Activated CD8-positive, alpha-beta memory T cell treated with anti-CD3 and anti-CD28 coated beads, Interleukin-2, amount 50 U/mL, for 24 hours (primary cell): ENCODE data around the gene REEP2.
"Not testable (repeated sequence)": the region's sequence is repeated elsewhere in the genome, so short reads cannot be mapped to it uniquely, and the experiment has no call there.

Experiments used
- DNase-seq: peaks from one replicate; pipeline ENCODE4 v3.0.0-alpha.2; 2020; ENCODE audit errors: extremely low read depth

REEP2 gene

GRCh38 chr5:138466125-138466899 is 27.5 kb downstream of the REEP2 start:
- no peak for DNase-seq

DNA sequence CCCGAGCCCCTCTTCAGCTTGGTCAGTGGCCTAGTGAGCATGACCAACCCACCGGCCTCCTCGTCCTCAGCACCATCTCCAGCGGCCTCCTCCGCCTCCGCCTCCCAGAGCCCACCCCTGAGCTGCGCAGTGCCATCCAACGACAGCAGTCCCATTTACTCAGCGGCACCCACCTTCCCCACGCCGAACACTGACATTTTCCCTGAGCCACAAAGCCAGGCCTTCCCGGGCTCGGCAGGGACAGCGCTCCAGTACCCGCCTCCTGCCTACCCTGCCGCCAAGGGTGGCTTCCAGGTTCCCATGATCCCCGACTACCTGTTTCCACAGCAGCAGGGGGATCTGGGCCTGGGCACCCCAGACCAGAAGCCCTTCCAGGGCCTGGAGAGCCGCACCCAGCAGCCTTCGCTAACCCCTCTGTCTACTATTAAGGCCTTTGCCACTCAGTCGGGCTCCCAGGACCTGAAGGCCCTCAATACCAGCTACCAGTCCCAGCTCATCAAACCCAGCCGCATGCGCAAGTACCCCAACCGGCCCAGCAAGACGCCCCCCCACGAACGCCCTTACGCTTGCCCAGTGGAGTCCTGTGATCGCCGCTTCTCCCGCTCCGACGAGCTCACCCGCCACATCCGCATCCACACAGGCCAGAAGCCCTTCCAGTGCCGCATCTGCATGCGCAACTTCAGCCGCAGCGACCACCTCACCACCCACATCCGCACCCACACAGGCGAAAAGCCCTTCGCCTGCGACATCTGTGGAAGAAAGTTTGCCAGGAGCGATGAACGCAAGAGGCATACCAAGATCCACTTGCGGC is 28.2 kb downstream of the REEP2 start:
- no peak for DNase-seq

- no peak for DNase-seq
Measured at GRCh38 chr5:138467711-138468132, 28.9 kb downstream of the REEP2 start.

GRCh38 chr5:138468133-138468965 is 29.5 kb downstream of the REEP2 start:
- no peak for DNase-seq

GRCh38 chr5:138468966-138469539 is 30.2 kb downstream of the REEP2 start:
- DNase-seq, result no peak

- no peak for DNase-seq
Measured at GRCh38 chr5:138469540-138470321, 30.9 kb downstream of the REEP2 start.

GRCh38 chr5:138470322-138471051 is 31.6 kb downstream of the REEP2 start:
- no peak for DNase-seq

GRCh38 chr5:138471052-138471361 is 32.1 kb downstream of the REEP2 start:
- DNase-seq, result no peak

DNA sequence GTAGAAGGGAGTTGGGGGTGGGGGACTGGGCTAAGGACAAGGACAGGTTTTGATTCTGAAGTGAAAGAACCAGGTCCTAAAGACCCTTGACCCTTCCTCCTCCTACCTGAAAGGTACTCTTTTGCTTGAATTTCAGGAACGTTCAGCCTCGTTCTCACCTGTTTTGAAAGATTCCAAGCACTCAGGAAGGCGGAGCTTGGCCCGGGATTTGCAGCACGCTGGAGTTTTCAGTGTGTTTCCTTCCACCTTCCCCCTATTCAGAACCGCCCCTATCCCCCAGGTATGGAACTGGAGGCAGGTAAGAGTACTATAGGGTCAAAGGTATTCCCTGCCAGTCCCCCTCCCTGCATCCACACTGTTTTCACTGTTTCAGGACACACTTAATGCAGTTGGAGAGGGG is 33.5 kb downstream of the REEP2 start:
- no peak for DNase-seq

DNA sequence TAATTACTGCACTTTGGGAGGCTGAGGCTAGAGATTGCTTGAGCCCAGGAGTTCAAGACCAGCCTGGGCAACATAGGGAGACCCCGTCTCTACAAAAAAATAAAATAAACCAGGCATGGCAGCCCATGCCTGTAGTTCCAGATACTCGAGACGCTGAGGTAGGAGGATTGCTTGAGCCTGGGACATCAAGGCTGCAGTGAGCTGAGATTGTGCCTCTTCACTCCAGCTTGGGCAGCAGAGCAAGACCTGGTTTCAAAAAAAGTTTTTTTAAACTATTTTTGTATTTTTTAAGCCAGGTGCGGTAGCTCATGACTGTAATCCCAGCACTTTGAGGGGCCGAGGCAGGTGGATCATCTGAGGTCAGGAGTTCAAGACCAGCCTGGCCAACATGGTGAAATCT is 34.3 kb downstream of the REEP2 start:
- not testable (repeated sequence) for DNase-seq

GRCh38 chr5:138476918-138477317 is 38.1 kb downstream of the REEP2 start:
- DNase-seq, result no peak

DNA sequence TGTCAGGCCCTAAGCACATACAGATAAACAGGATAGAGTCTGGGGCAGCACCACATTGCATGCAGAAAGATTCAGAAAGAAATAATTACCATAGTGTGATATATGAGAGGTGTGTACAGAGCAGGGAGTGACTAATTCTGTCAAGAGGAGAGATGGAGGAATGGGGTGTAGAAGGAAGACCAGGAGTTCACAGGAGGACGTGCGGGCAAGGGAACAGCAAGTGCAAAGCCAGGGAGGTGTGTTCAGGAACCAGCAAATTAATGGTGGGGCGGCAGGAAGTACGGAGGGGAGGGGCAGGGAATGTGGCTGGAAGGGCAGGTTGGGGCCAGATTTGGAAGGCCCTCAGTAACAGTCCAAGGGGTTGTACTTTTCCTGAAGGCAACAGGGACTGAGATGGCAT is 43.8 kb downstream of the REEP2 start:
- DNase-seq, result no peak

GRCh38 chr5:138488481-138488945 is 49.7 kb downstream of the REEP2 start:
- DNase-seq, result no peak

GRCh38 chr5:138489683-138490061 is 50.8 kb downstream of the REEP2 start:
- DNase-seq, result no peak

DNA sequence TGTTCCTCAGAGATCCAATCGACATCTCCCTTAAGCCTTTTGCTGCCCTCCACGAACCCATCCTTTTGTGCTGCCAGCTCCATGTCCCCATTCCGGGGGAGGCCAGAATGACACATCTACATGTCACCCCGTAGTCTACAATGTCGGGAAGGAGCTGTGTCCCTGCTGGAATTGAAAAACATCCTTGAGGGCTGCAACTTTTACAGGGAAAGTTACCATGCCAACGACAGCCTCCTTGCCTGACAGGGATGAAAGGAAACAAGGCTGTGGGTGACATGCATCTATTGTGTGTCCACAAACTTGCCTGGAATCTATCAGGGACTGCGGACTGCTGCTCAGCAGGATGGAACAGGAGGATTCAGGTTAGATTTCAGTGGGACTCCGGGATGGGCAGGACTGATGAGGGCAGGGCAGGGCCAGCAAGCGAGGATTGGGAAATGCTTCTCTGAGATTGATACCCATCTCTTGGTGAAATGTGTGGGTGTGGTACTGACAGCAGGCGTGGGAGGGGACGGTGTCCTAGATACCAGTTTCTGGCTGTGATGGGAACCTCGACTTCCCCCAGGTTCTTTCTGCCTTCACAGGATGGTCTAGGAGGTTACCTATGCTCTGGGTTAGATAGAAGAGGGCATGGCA is 51.9 kb downstream of the REEP2 start:
- no peak for DNase-seq

- DNase-seq, result no peak
Measured at GRCh38 chr5:138491284-138491648, 52.4 kb downstream of the REEP2 start.

DNA sequence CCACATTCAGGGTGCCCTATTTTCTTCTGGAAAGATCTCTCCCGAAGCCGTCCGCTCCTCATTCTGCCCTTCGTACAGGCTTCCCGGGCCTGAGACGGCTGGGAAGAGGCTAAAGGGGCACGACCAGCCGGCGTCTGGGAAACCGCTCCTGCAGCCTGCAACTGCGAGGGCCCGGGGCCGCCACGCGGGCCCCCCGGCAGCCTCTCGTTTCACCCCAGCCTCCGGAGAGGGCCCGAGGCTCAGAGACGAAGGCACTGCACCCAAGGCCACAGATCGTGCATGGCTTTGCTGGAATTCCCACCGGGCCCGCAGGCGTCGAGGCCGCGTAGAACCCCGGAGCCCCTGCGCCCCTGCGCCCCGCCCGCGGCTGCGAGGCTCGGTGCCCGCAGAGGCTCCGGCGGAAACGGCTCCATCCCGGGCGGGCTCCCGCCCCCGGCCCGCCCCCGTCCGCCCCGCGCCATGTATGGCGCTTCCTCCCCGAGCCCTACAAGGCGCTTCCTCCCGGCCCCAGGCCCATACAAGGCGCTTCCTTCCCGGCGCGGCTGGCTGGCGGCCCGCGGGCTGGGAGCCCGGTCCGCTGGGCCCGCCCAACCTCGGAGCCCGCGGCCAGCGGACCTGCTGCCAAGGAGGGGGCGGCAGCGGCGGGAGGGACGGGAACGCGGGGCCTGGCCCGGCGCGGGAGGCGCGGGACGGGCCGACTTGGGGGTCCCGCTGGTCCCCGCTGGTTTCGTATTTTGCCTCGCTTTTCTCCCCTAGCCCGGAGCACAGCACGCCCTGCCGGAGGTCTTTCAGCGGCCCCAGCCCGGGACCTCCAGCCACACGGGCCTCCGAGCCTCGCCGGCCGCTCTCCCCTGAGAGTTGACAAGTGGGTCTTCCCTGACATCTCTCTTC is 53.1 kb downstream of the REEP2 start:
- peak; percentile 44 for DNase-seq

DNA sequence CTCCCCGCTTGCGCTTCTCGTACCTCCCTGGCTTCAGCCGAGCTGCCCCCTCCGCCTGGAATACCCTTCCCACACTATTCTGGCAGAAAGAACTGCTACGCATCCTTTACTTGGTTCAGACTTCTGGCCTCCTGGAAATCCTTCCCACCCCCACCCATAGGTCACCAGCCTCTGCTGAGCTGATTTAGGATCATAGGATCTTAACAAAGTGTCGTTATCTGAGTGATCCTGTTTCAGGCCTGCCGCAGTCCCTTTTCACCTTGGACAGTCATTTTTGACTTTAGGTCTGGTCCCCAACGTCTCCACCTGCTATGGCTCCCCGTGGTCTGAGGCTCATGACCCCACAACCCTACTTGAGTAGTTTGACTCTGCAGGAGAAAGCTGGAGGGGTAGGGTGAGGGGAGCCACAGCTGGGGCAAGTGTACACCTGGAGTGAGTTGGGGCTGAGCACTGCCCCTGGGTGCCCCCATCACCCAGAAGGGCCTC is 53.7 kb downstream of the REEP2 start:
- DNase-seq, result no peak

- DNase-seq, result no peak
Measured at GRCh38 chr5:138495351-138495750, 56.5 kb downstream of the REEP2 start.
